Gastroesophageal sphincter (tissue), 4 donors: ENCODE data around the gene PTP4A2. TPM values are rescaled to one million over a fixed set of nuclear protein-coding genes. Genes with fewer than 3 reads are reported as not detected.
A peak's percentile ranks its signal among the peaks of the same experiment; 100 is the strongest.

Experiments used
- ATAC-seq: fragments of 150-250 bp; one replicate; pipeline ENCODE4 v1.9.1; 2016; ENCODE audit warnings: mild to moderate bottlenecking, moderate library complexity
- H3K27ac ChIP-seq, 4 donors: fragments of 200-600 bp; sonication (generic) in 3 of 4; 1 replicate in 3 of 4; 2 replicates in 1 of 4; pipeline ENCODE4 v1.5.1; 2016 to 2019
- H3K27me3 ChIP-seq: fragments of 200-600 bp; sonication (generic); one replicate; pipeline ENCODE4 v1.5.1; 2019
- H3K36me3 ChIP-seq, 2 donors: fragments of 200-600 bp; sonication (generic); one replicate each; pipeline ENCODE4 v1.5.1; 2019; ENCODE audit warnings: control low read depth in 1 of 2
- H3K4me1 ChIP-seq, 3 donors: fragments of 200-600 bp; sonication (generic); 1 replicate in 2 of 3; 2 replicates in 1 of 3; pipeline ENCODE4 v1.5.1; 2016 to 2019; ENCODE audit warnings: control low read depth in 2 of 3
- H3K4me3 ChIP-seq, 2 donors: fragments of 200-600 bp; sonication (generic); one replicate each; pipeline ENCODE4 v1.5.1; 2019; ENCODE audit warnings: mild to moderate bottlenecking in 1 of 2, moderate library complexity in 1 of 2
- H3K9me3 ChIP-seq, 3 donors: fragments of 200-600 bp; sonication (generic); one replicate each; pipeline ENCODE4 v1.5.1; 2017 to 2019; ENCODE audit warnings: control low read depth in 2 of 3
- EP300 ChIP-seq: sonication (generic); formaldehyde crosslinking; IDR thresholded peaks from one replicate; pipeline ENCODE4 v1.6.1; 2017; ENCODE audit warnings: antibody characterized with exemption, mild to moderate bottlenecking
- POLR2A ChIP-seq, 2 donors: fragments of 450-650 bp; IDR thresholded peaks; one replicate each; pipeline ENCODE4 v1.6.1; 2017; ENCODE audit warnings: antibody characterized with exemption in 2 of 2, mild to moderate bottlenecking in 2 of 2, moderate library complexity in 1 of 2
- POLR2AphosphoS5 ChIP-seq: sonication (generic); formaldehyde crosslinking; IDR thresholded peaks from one replicate; pipeline ENCODE4 v1.6.1; 2017; ENCODE audit warnings: antibody characterized with exemption
- WGBS, 2 donors: methylation state at CpG; one replicate each; pipeline ENCODE4 v1.1.5; 2018; ENCODE audit warnings: low coverage in 1 of 2; 5-methylcytosine and 5-hydroxymethylcytosine counted together
- total RNA-seq, 4 donors: library from RNA; depleted of rRNA; stranded (reverse); fragments of >200 nt; gene quantifications; one replicate each; pipeline ENCODE4 v1.1.0, GENCODE V29; 2016
- TF ChIP-seq, protein P1 (sequence below), 4 experiments: fragments of 200-600 bp in 2 of 4; fragments of 450-650 bp in 2 of 4; sonication (generic) in 1 of 4; IDR thresholded peaks; one replicate each; pipeline ENCODE4 v1.5.1; 2017 to 2019; ENCODE audit warnings: antibody characterized with exemption in 4 of 4, mild to moderate bottlenecking in 2 of 4, moderate library complexity in 2 of 4

PTP4A2 gene
- total RNA-seq, 4 donors from 2014 or later = 203 to 273 (median 250) TPM

DNA sequence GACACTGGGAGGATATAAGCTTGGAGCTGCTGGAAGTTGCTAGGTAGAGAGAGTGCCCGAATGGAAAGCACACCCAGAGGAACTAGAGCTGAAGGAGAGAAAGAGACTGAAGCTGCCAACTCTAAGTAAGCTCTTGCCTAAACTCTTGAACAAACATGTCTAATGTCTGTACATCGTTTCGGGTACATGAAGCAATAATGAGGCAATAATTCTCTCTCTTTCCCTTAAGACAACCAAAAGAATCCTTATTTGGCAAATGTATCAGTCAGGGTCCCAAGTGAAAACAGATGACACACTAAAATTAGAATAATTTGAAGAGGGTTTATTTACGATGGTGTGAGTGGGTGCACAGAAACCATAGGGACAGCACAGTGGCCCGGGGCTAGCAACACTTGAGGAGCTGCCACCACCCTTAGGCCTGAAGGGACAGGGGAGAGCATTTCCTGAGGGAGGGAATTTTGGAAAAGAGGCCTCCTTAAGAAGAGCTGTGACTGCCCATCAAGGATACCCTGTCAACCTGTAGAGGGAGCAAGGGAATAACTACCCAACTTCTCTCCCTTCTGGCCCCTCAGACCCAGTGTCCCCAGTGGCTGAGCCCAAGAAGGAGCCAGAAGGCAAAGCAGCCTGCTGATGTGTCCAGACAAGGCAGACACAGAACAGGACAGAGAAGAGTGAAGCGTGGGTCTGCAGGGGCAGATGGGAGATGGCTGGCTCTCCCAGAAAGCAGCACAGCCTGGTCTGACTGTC is 39.4 kb upstream of the PTP4A2 start:
- 26 to 43% methylated on average over 5 of the region's 6 CpGs for WGBS, 2 donors

DNA sequence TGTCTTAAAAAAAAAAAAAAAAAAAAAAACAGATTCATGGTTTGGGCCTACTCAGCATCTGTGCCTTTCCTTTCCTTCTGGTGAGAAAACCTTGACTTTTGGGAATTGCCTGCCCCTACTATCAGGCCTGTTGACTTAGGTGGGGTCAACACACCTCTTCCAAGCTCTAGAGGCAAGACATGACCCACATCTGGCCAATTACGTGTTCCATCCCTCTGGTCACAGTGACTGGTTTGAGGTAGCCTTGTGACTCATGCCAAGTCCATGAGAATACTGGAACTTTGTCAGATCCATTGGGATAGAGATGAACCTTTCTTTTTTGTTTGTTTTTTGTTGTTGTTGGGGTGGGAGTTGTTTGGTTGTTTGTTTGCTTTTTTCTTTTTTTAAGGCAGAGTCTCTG is 38.2 kb upstream of the PTP4A2 start:
- 86% methylated on average over 1 of the region's 1 CpG; no CpG with 5 or more reads in 1 of the 2 donors for WGBS, 2 donors
- no peaks in the 10 kb centered on the region for H3K9me3 ChIP-seq
- no peak for ATAC-seq

More for the DNA sequence above, 39.4 kb upstream of the PTP4A2 start:
- peak overlapping the region in 2 of 4 donors; percentile 39 to 40 for H3K27ac ChIP-seq
- H3K27me3 ChIP-seq = no peaks in the 10 kb centered on the region
- H3K4me3 ChIP-seq = no peak overlapping the region
- no peaks in the 10 kb centered on the region for H3K36me3 ChIP-seq
- peaks cover 0 to 16% (median 5%) of the 10 kb centered on the region in 3 donors for H3K4me1 ChIP-seq
- ATAC-seq = peak; percentile 86
- no peaks in the 10 kb centered on the region for H3K9me3 ChIP-seq
- TF ChIP-seq POLR2A (IDR thresholded peaks at IDR 0.05) (no peak), POLR2AphosphoS5 (peak; percentile 76), EP300 (no peak)
- TF ChIP-seq, protein P1, sequence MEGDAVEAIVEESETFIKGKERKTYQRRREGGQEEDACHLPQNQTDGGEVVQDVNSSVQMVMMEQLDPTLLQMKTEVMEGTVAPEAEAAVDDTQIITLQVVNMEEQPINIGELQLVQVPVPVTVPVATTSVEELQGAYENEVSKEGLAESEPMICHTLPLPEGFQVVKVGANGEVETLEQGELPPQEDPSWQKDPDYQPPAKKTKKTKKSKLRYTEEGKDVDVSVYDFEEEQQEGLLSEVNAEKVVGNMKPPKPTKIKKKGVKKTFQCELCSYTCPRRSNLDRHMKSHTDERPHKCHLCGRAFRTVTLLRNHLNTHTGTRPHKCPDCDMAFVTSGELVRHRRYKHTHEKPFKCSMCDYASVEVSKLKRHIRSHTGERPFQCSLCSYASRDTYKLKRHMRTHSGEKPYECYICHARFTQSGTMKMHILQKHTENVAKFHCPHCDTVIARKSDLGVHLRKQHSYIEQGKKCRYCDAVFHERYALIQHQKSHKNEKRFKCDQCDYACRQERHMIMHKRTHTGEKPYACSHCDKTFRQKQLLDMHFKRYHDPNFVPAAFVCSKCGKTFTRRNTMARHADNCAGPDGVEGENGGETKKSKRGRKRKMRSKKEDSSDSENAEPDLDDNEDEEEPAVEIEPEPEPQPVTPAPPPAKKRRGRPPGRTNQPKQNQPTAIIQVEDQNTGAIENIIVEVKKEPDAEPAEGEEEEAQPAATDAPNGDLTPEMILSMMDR (IDR thresholded peaks at IDR 0.05) = peak in 3 of 4 experiments; percentile 17 to 47 (median 36)

DNA sequence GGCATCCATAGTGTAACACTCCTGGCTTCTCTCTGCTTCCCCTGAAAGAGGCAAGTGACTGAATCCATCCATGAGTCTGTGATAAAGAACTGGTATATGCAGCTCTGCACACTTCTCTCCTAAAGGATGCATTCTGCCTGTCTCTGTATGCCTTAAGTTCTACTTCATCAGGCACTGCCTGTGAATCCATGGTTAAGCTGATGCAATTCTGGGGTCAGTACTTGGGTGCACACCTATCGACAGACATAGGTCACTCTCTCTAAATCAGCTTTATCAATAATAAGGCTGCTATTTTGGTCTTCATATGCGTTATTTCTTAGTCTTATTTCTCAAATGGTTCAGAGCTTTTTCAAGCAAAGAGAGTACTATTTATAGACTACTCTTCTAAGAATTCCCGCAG is 32.7 kb upstream of the PTP4A2 start:
- H3K36me3 ChIP-seq = no peaks in the 10 kb centered on the region
- no peaks in the 10 kb centered on the region for H3K4me1 ChIP-seq
- no peak for ATAC-seq
- TF ChIP-seq EP300 (no peak), POLR2A (IDR thresholded peaks at IDR 0.05) (no peak), POLR2AphosphoS5 (no peak)
- TF ChIP-seq, protein P1 (IDR thresholded peaks at IDR 0.05) = no peak
- H3K4me3 ChIP-seq = no peak overlapping the region
- H3K9me3 ChIP-seq = no peaks in the 10 kb centered on the region
- WGBS, 2 donors = 64 to 66% methylated on average over 3 of the region's 3 CpGs
- H3K27me3 ChIP-seq = no peaks in the 10 kb centered on the region
- no peak overlapping the region for H3K27ac ChIP-seq

More for the DNA sequence above, 38.2 kb upstream of the PTP4A2 start:
- no peak overlapping the region for H3K4me3 ChIP-seq
- H3K27me3 ChIP-seq = no peaks in the 10 kb centered on the region
- H3K27ac ChIP-seq = no peak overlapping the region
- H3K4me1 ChIP-seq = peaks cover 0 to 16% (median 5%) of the 10 kb centered on the region in 3 donors
- no peak for TF ChIP-seq EP300
- TF ChIP-seq, protein P1 (IDR thresholded peaks at IDR 0.05) = no peak
- TF ChIP-seq POLR2AphosphoS5 = no peak
- TF ChIP-seq POLR2A (IDR thresholded peaks at IDR 0.05) = no peak
- H3K36me3 ChIP-seq = no peaks in the 10 kb centered on the region

DNA sequence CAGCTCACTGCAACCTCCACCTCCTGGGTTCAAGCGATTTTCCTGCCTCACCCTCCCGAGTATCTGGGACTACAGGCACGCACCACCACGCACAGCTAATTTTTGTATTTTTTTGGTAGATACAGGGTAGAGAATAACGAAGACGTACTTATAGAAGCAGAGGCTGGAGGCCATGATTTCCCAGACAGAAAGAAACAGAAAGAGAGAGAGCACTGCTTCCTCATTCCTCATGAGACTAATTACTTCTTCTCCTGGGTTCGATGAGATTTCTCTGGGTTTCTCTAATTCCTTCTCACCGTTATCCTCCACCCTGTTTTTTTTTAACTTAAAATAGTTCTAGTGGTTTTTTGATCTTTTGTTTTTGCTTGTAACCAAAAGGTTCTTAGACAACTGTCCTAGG is 23.4 kb upstream of the PTP4A2 start:
- Histone ChIP-seq H3K27ac (no peak overlapping the region), H3K4me3 (no peak overlapping the region), H3K4me1 (peaks cover 0 to 12% (median 3%) of the 10 kb centered on the region in 3 donors), H3K36me3 (no peaks in the 10 kb centered on the region), H3K27me3 (no peaks in the 10 kb centered on the region), H3K9me3 (no peaks in the 10 kb centered on the region)
- no peak for TF ChIP-seq POLR2AphosphoS5
- no peak for TF ChIP-seq POLR2A (IDR thresholded peaks at IDR 0.05)
- TF ChIP-seq, protein P1 (IDR thresholded peaks at IDR 0.05) = no peak
- no peak for TF ChIP-seq EP300
- no peak for ATAC-seq
- 70 to 77% methylated on average over 2 to 8 of the region's 8 CpGs for WGBS, 2 donors
